Brain microvascular endothelial cell (primary cell): ENCODE data around the gene JADE3.

ENCODE experiments used
- DNase-seq: peaks from one replicate; pipeline ENCODE4 v3.0.0-alpha.2; 2020
- H3K27ac ChIP-seq: fragments of 250-450 bp; sonication (Bioruptor Pico); 2 replicates; pipeline ENCODE4 v1.5.1; 2020; ENCODE audit warnings: mild to moderate bottlenecking, moderate library complexity
- H3K27me3 ChIP-seq: fragments of 250-450 bp; sonication (Bioruptor Pico); replicated peaks from 2 replicates; pipeline ENCODE4 v1.5.1; 2020; ENCODE audit warnings: mild to moderate bottlenecking
- H3K36me3 ChIP-seq: fragments of 250-450 bp; sonication (Bioruptor Pico); replicated peaks from 2 replicates; pipeline ENCODE4 v1.5.1; 2020; ENCODE audit warnings: mild to moderate bottlenecking
- H3K4me3 ChIP-seq: 2 replicates; pipeline ENCODE4 v1.5.1; 2011; ENCODE audit warnings: low read depth, mild to moderate bottlenecking, control low read depth, low read length, moderate library complexity
- in situ Hi-C: cut with HindIII; loops from 2 replicates; pipeline ENCODE4 v1.10.0; 2017; ENCODE audit warnings: low sequenced_read_pairs, low pct_ligation_motif_present
- TF ChIP-seq, protein P1 (sequence below): IDR thresholded peaks from 2 replicates; pipeline ENCODE4 v1.5.1; 2011; ENCODE audit warnings: low read depth, mild to moderate bottlenecking, moderate library complexity, low read length, control low read depth, inconsistent platforms; ENCODE audit errors: missing control alignments

Gene JADE3

DNA sequence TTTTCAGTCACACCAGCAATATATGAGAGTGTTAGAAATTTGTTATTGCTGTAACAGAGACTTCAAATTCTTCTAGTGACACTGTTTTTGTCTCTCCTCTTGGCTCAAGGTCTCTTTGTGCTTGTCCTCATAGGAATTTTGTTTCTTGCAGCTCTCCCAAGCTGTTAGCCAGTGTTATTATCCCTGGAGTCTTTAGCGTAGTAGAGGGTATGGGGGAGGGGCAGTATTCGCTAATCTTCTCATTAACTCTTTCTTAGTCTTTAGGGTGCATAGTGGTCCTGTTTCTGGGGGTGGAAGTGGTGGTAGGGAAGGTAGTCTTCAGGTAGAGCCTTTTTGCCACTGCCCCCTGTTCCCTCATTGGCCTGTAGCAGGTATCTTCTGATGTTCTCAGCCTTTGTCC, 79.4 kb downstream of the JADE3 start:
- no peak for DNase-seq
- Histone ChIP-seq H3K27me3 (no peaks in the 10 kb centered on the region), H3K4me3 (no peak overlapping the region), H3K27ac (no peak overlapping the region), H3K36me3 (no peaks in the 10 kb centered on the region)
- in situ Hi-C loops: no loop called here
- TF ChIP-seq, protein P1, sequence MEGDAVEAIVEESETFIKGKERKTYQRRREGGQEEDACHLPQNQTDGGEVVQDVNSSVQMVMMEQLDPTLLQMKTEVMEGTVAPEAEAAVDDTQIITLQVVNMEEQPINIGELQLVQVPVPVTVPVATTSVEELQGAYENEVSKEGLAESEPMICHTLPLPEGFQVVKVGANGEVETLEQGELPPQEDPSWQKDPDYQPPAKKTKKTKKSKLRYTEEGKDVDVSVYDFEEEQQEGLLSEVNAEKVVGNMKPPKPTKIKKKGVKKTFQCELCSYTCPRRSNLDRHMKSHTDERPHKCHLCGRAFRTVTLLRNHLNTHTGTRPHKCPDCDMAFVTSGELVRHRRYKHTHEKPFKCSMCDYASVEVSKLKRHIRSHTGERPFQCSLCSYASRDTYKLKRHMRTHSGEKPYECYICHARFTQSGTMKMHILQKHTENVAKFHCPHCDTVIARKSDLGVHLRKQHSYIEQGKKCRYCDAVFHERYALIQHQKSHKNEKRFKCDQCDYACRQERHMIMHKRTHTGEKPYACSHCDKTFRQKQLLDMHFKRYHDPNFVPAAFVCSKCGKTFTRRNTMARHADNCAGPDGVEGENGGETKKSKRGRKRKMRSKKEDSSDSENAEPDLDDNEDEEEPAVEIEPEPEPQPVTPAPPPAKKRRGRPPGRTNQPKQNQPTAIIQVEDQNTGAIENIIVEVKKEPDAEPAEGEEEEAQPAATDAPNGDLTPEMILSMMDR: no peak

DNA sequence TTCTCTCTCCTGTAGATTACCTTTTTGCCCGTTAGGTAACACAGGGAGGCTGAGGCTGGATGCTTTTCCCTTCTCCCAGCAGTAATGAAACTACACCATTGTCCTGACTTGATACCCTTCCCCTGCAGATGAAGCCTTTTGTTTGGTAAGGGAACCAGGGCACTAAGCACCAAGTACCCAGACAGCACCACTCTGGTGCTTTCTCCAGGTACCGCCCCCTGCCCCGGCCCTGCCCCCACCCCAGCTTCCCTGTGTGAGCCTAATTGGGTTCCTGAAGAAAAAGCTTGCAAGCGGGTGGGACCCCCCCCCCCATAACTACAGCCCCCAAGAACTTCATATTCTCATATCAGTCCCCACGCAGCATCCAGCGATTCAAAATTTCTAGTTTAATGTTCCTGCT, 79.8 kb downstream of the JADE3 start:
- TF ChIP-seq, protein P1: no peak
- Histone ChIP-seq H3K27me3 (no peaks in the 10 kb centered on the region), H3K36me3 (no peaks in the 10 kb centered on the region), H3K27ac (no peak overlapping the region), H3K4me3 (no peak overlapping the region)
- no peak for DNase-seq
- in situ Hi-C loops: no loop called here

DNA sequence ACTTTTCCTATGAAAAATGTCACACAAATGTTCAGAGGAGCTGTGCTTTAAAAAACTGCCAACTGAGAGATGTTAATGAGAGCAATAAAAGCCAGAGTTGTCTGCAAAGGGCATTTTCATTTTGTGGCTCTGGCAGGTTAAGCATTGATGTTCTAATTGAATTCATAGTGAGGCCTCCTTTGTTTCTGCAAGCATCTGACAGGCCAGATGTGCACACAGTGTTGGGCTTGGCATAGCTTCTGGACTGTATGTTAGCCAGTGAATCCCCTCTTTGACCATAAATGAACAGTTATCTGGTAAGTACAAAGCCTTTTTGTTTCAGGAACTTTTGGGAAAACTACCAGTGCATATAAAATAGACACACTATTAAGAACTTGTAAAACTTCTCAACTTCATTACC, 81.9 kb downstream of the JADE3 start:
- DNase-seq: no peak
- in situ Hi-C loops: no loop called here
- Histone ChIP-seq H3K27ac (no peak overlapping the region), H3K4me3 (no peak overlapping the region), H3K36me3 (no peaks in the 10 kb centered on the region), H3K27me3 (no peaks in the 10 kb centered on the region)
- TF ChIP-seq, protein P1: no peak

DNA sequence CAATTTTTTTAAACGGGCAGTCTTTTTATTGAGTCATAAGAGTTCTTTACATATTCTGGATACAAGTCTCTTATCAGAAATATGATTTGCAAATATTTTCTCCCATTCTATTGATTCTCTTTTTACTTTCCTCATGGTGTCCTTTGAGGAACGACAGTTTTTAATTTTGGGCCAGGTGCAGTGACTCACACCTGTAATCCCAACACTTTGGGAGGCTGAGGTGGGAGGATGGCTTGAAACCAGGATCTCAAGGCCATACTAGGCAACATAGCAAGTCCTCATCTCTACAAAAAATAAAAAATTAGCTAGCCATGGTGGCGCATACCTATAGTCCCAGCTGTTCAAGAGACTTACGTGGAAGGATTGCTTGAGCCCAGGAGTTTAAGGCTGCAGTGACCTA, 99.9 kb downstream of the JADE3 start:
- H3K27me3 ChIP-seq: no peaks in the 10 kb centered on the region
- in situ Hi-C loops: no loop called here
- H3K4me3 ChIP-seq: no peak overlapping the region
- no peak for DNase-seq
- H3K36me3 ChIP-seq: no peaks in the 10 kb centered on the region
- H3K27ac ChIP-seq: no peak overlapping the region
- TF ChIP-seq, protein P1: no peak

DNA sequence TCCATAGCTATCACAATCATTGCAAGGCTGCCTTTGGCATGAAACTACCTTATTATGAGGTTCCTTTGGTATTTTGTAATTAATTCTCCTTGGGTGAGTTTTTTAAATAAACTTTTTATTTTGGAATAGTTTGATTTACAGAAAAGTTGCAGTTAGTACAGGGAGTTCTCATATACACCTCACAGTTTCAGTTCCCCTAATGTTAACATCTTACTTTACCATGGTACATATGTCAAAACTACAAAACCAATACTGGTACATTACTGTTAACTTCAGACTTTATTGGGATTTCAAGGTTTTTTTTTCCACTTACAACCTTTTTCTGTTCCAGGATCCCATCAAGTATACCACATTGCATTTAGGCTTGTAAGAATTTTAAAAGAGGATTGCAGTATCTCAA, 114.0 kb downstream of the JADE3 start:
- DNase-seq: no peak
- in situ Hi-C loops: no loop called here

DNA sequence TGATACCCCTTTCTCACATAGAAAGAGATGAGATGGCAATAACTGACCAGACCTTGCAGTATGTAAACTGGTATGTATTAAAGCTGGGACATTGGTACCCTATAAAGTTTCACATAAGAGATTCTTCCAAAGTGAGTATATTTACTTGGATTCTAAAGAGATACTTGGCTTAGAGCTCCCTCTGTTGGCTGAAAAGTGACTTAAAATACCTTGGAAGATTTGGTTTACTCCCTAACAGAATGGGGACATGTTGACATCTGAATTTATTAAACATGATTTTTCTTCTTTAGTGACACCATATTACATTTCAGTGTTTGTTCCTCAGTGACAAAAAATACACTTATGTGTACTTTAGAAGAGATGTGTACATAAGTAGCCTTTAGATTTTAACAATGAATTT, 118.1 kb downstream of the JADE3 start:
- no peak overlapping the region for H3K4me3 ChIP-seq
- in situ Hi-C loops: no loop called here
- no peaks in the 10 kb centered on the region for H3K36me3 ChIP-seq
- no peak overlapping the region for H3K27ac ChIP-seq
- peak; percentile 47 for DNase-seq
- no peaks in the 10 kb centered on the region for H3K27me3 ChIP-seq
- TF ChIP-seq, protein P1: peak; percentile 31

More for the DNA sequence above, 114.0 kb downstream of the JADE3 start:
- Histone ChIP-seq H3K4me3 (no peak overlapping the region), H3K36me3 (no peaks in the 10 kb centered on the region), H3K27me3 (no peaks in the 10 kb centered on the region), H3K27ac (no peak overlapping the region)
- TF ChIP-seq, protein P1: no peak
